ENCODE data around the gene PDE4DIP.
"Not testable (repeated sequence)": the region's sequence is repeated elsewhere in the genome, so short reads cannot be mapped to it uniquely, and the experiment has no call there.

The PDE4DIP gene

GRCh38 chr1:148844220-148844619 is at the start of gene PDE4DIP:
PDE4DIP (plus strand) TSS chr1:148844428; CDS start chr1:148844775, 347 bp downstream.
- peak; percentile 3 to 23 for DNase-seq (ENCODE audit: low read depth in 1 of 2, low spot score in 1 of 2)

- not testable (repeated sequence) for DNase-seq (ENCODE audit: low read depth in 1 of 2, low spot score in 1 of 2)
Observed at GRCh38 chr1:148808268-148808928, 35.8 kb upstream of the PDE4DIP start.

- not testable (repeated sequence) for DNase-seq (ENCODE audit: low read depth in 1 of 2, low spot score in 1 of 2)
Observed at GRCh38 chr1:148808929-148809283, 35.3 kb upstream of the PDE4DIP start.

- not testable (repeated sequence) for DNase-seq (ENCODE audit: low read depth in 1 of 2, low spot score in 1 of 2)
Observed at GRCh38 chr1:148822180-148822579, 22.0 kb upstream of the PDE4DIP start.

GRCh38 chr1:148823822-148824221 is 20.4 kb upstream of the PDE4DIP start:
- not testable (repeated sequence) for DNase-seq (ENCODE audit: low read depth in 1 of 2, low spot score in 1 of 2)

- DNase-seq (ENCODE audit: low read depth in 1 of 2, low spot score in 1 of 2) = not testable (repeated sequence)
Observed at GRCh38 chr1:148825029-148825428, 19.2 kb upstream of the PDE4DIP start.

- not testable (repeated sequence) for DNase-seq (ENCODE audit: low read depth in 1 of 2, low spot score in 1 of 2)
Observed at GRCh38 chr1:148828531-148828930, 15.7 kb upstream of the PDE4DIP start.

- DNase-seq (ENCODE audit: low read depth in 1 of 2, low spot score in 1 of 2) = not testable (repeated sequence)
Observed at GRCh38 chr1:148828962-148829361, 15.3 kb upstream of the PDE4DIP start.

GRCh38 chr1:148829365-148829764 is 14.9 kb upstream of the PDE4DIP start:
- DNase-seq (ENCODE audit: low read depth in 1 of 2, low spot score in 1 of 2) = not testable (repeated sequence)

- DNase-seq (ENCODE audit: low read depth in 1 of 2, low spot score in 1 of 2) = not testable (repeated sequence)
Observed at GRCh38 chr1:148841262-148841661, 3.0 kb upstream of the PDE4DIP start.

- DNase-seq (ENCODE audit: low read depth in 1 of 2, low spot score in 1 of 2) = not testable (repeated sequence)
Observed at GRCh38 chr1:148844651-148845050, 423 bp downstream of the PDE4DIP start.

GRCh38 chr1:148845068-148845467 is 840 bp downstream of the PDE4DIP start:
- not testable (repeated sequence) for DNase-seq (ENCODE audit: low read depth in 1 of 2, low spot score in 1 of 2)

- not testable (repeated sequence) for DNase-seq (ENCODE audit: low read depth in 1 of 2, low spot score in 1 of 2)
Observed at GRCh38 chr1:148850347-148850746, 6.1 kb downstream of the PDE4DIP start.

GRCh38 chr1:148850840-148851239 is 6.6 kb downstream of the PDE4DIP start:
- DNase-seq (ENCODE audit: low read depth in 1 of 2, low spot score in 1 of 2) = not testable (repeated sequence)

GRCh38 chr1:148851684-148852083 is 7.5 kb downstream of the PDE4DIP start:
- DNase-seq (ENCODE audit: low read depth in 1 of 2, low spot score in 1 of 2) = not testable (repeated sequence)

GRCh38 chr1:148853363-148853762 is 9.1 kb downstream of the PDE4DIP start:
- DNase-seq (ENCODE audit: low read depth in 1 of 2, low spot score in 1 of 2) = not testable (repeated sequence)

- DNase-seq (ENCODE audit: low read depth in 1 of 2, low spot score in 1 of 2) = not testable (repeated sequence)
Observed at GRCh38 chr1:148854063-148854462, 9.8 kb downstream of the PDE4DIP start.

GRCh38 chr1:148855367-148855766 is 11.1 kb downstream of the PDE4DIP start:
- DNase-seq (ENCODE audit: low read depth in 1 of 2, low spot score in 1 of 2) = not testable (repeated sequence)

- DNase-seq (ENCODE audit: low read depth in 1 of 2, low spot score in 1 of 2) = not testable (repeated sequence)
Observed at GRCh38 chr1:148860049-148860448, 15.8 kb downstream of the PDE4DIP start.

GRCh38 chr1:148860579-148861259 is 16.5 kb downstream of the PDE4DIP start:
- DNase-seq (ENCODE audit: low read depth in 1 of 2, low spot score in 1 of 2) = not testable (repeated sequence)

- DNase-seq (ENCODE audit: low read depth in 1 of 2, low spot score in 1 of 2) = not testable (repeated sequence)
Observed at GRCh38 chr1:148862590-148862989, 18.4 kb downstream of the PDE4DIP start.

- not testable (repeated sequence) for DNase-seq (ENCODE audit: low read depth in 1 of 2, low spot score in 1 of 2)
Observed at GRCh38 chr1:148868924-148869633, 24.9 kb downstream of the PDE4DIP start.
